Measurements from ENCODE around the gene MAP3K5.

DNA sequence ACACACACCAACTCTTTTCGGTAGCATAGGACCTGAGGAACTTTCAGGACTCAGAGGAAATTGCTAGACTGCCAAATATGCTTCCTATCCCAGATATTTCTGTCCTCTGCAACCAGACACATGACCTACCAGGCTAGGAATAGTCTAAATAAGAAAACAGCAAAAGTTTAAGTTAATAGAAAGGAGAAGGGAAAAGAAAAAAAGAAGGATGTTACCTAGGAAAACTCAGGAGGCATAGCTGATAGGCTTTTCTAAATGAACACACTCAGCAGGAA is 74.6 kb downstream of the MAP3K5 start:
- TF ChIP-seq, protein P1, sequence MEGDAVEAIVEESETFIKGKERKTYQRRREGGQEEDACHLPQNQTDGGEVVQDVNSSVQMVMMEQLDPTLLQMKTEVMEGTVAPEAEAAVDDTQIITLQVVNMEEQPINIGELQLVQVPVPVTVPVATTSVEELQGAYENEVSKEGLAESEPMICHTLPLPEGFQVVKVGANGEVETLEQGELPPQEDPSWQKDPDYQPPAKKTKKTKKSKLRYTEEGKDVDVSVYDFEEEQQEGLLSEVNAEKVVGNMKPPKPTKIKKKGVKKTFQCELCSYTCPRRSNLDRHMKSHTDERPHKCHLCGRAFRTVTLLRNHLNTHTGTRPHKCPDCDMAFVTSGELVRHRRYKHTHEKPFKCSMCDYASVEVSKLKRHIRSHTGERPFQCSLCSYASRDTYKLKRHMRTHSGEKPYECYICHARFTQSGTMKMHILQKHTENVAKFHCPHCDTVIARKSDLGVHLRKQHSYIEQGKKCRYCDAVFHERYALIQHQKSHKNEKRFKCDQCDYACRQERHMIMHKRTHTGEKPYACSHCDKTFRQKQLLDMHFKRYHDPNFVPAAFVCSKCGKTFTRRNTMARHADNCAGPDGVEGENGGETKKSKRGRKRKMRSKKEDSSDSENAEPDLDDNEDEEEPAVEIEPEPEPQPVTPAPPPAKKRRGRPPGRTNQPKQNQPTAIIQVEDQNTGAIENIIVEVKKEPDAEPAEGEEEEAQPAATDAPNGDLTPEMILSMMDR (IDR thresholded peaks at IDR 0.05; ENCODE audit: extremely low read depth in 1 of 2, insufficient read depth in 1 of 2, low read depth in 1 of 2, low read length in 2 of 2) = no peak
- TF ChIP-seq JUN (IDR thresholded peaks at IDR 0.05; ENCODE audit: borderline replicate concordance, insufficient read depth, insufficient read length, low read depth) (no peak), POLR2A (IDR thresholded peaks at IDR 0.05; ENCODE audit: low read depth, low read length) (no peak), POLR2AphosphoS5 (IDR thresholded peaks at IDR 0.05; ENCODE audit: insufficient read depth, low read depth, low read length) (no peak), FOS (IDR thresholded peaks at IDR 0.05; ENCODE audit: borderline replicate concordance, insufficient read depth, low read length) (no peak), EZH2 (IDR thresholded peaks at IDR 0.05; ENCODE audit: borderline replicate concordance, low read depth, low read length, severe bottlenecking) (no peak)

Data from endothelial cell of umbilical vein (primary cell).